ENCODE results near the gene TM7SF2. TPM values are rescaled to one million over a fixed set of nuclear protein-coding genes. Genes with fewer than 3 reads are reported as not detected.

The TM7SF2 gene
- total and polyA plus RNA-seq, 2 of the 8 experiments (the other 6 are each of a cell fraction or from before 2014, with no cell fraction given) = 40.1 to 96.0 TPM

- FAIRE-seq = no peak
- CTCF ChIA-PET (ENCODE audit: partially characterized antibody) = interaction anchor here (1.0 to 9.5 kb wide), 8 partner anchors 9 to 77 kb away, joined by 3 to 71 read pairs (median 6); partner anchors contain the start of genes CAPN1, FAU, MRPL49 and TM7SF2
- POLR2A ChIA-PET (ENCODE audit: partially characterized antibody) = interaction anchor here (1.0 to 15.8 kb wide), 4 partner anchors 14 to 38 kb away, joined by 3 to 305 read pairs (median 8); partner anchors contain the start of genes FAU, MRPL49, TM7SF2 and ZNHIT2
Measured at GRCh38 chr11:65130631-65131416, 19.2 kb downstream of the TM7SF2 start.

More at GRCh38 chr11:65130631-65131416, 19.2 kb downstream of the TM7SF2 start:
- Histone ChIP-seq H3K27me3 (replicated peaks in 1 of 4; ENCODE audit: control insufficient read depth in 3 of 4, extremely low read depth in 1 of 4, insufficient read depth in 3 of 4, low read length in 3 of 4) (no peaks in the 10 kb centered on the region), H3K36me3 (ENCODE audit: control insufficient read depth in 2 of 4, insufficient read depth in 4 of 4, low read length in 3 of 4) (peaks cover 18 to 53% (median 44%) of the 10 kb centered on the region in 4 experiments), H3K4me3 (ENCODE audit: extremely low read depth in 1 of 4, insufficient read depth in 2 of 4, low read depth in 3 of 4, low read length in 4 of 4) (no peak overlapping the region), H3K9ac (replicated peaks in 1 of 4; ENCODE audit: extremely low read depth in 1 of 4, low read depth in 3 of 4, low read length in 3 of 4) (no peak overlapping the region), H2BK5ac (ENCODE audit: low read depth, low read length) (no peak overlapping the region), H2BK15ac (ENCODE audit: low read length) (no peak overlapping the region), H2BK120ac (replicated peaks; ENCODE audit: low read depth, low read length) (no peak overlapping the region), H3K18ac (ENCODE audit: extremely low read depth, low read length) (no peak overlapping the region), H4K8ac (ENCODE audit: extremely low read depth, insufficient read depth, low read length) (no peak overlapping the region), H3K4me1 (replicated peaks in 1 of 4; ENCODE audit: control insufficient read depth in 3 of 4, insufficient read depth in 4 of 4, low read length in 3 of 4) (peaks cover 0 to 13% (median 7%) of the 10 kb centered on the region in 4 experiments; a peak in 6 of 7 replicates), H4K20me1 (replicated peaks in 1 of 2; ENCODE audit: control insufficient read depth in 1 of 2, insufficient read depth in 2 of 2, low read length in 2 of 2) (peaks cover 0 to 16% of the 10 kb centered on the region in 2 experiments), H4K5ac (ENCODE audit: insufficient read length, low read depth, low read length) (no peak overlapping the region), H2AK5ac (ENCODE audit: low read depth, low read length) (no peak overlapping the region), H3K23ac (ENCODE audit: insufficient read length) (no peak overlapping the region), H3K14ac (ENCODE audit: insufficient read length) (no peak overlapping the region), H3K79me1 (ENCODE audit: low read depth, low read length) (peaks cover 3% of the 10 kb centered on the region; the same call in 1 of the 2 replicates), H3K79me2 (ENCODE audit: control insufficient read depth in 1 of 2, insufficient read depth in 2 of 2, low read length in 2 of 2) (peaks cover 0 to 15% of the 10 kb centered on the region in 2 experiments; a peak in 1 of 4 replicates), H4K91ac (replicated peaks; ENCODE audit: insufficient read length, low read length) (no peak overlapping the region), H3K9me3 (ENCODE audit: insufficient read depth in 2 of 2, low read depth in 1 of 2, low read length in 1 of 2) (no peaks in the 10 kb centered on the region), H3K4me2 (ENCODE audit: insufficient read depth in 1 of 2, low read depth in 2 of 2, low read length in 2 of 2) (no peak overlapping the region), H2AFZ (ENCODE audit: low read length) (no peak overlapping the region), H3K23me2 (ENCODE audit: low read depth, low read length) (peaks cover 14% of the 10 kb centered on the region), H2BK20ac (ENCODE audit: low read length) (no peak overlapping the region), H3K4ac (replicated peaks; ENCODE audit: insufficient read length, low read depth, low read length) (no peak overlapping the region), H3K27ac (ENCODE audit: low read depth, low read length) (no peak overlapping the region), H3K56ac (replicated peaks; ENCODE audit: insufficient read length, low read depth, low read length) (no peak overlapping the region), H2BK12ac (ENCODE audit: low read depth, low read length) (0 out of 2 replicates have a peak overlapping the region, but pooled peaks have one; percentile 27)
- DNase-seq (ENCODE audit: low read depth in 1 of 2, low spot score in 2 of 2) = no peak
- no peak for TF ChIP-seq ATF3 (IDR thresholded peaks at IDR 0.05; ENCODE audit: insufficient read depth, low read depth, low read length)
- no peak for TF ChIP-seq ASH2L (IDR thresholded peaks at IDR 0.05; ENCODE audit: low read length)
- no peak for TF ChIP-seq USF2 (IDR thresholded peaks at IDR 0.05; ENCODE audit: low read length)
- TF ChIP-seq TAF7 (optimal IDR thresholded peaks at IDR 0.05; ENCODE audit: borderline replicate concordance, low read depth, low read length) = no peak
- no peak for TF ChIP-seq JUND (IDR thresholded peaks at IDR 0.05; ENCODE audit: low read length)
- no peak for TF ChIP-seq E2F6 (IDR thresholded peaks at IDR 0.05)
- TF ChIP-seq RFX5 (IDR thresholded peaks at IDR 0.05; ENCODE audit: borderline replicate concordance, low read depth, low read length) = no peak
- no peak for TF ChIP-seq RXRA (IDR thresholded peaks at IDR 0.05; ENCODE audit: insufficient read depth, low read depth, low read length)
- 90% methylated on average over 10 of the region's 19 CpGs; no CpG with 5 or more reads in 1 of the 2 experiments for WGBS, 2 experiments (ENCODE audit: extremely low coverage in 1 of 2, insufficient coverage in 1 of 2, insufficient read length in 1 of 2, insufficient replicate concordance in 2 of 2, low coverage in 1 of 2, low lambda C conversion rate in 2 of 2, missing lambda C conversion rate in 1 of 2)
